Measurements from ENCODE around the gene ESR2. TPM values are rescaled to one million over a fixed set of nuclear protein-coding genes. Genes with fewer than 3 reads are reported as not detected.
"Not testable (repeated sequence)": the region's sequence is repeated elsewhere in the genome, so short reads cannot be mapped to it uniquely, and the experiment has no call there.

ESR2 gene
- total RNA-seq, 2 donors from 2014 or later, result 0.31 to 1.3 TPM

GRCh38 chr14:64185184-64185583 is 109.0 kb downstream of the ESR2 start:
- no peak for ATAC-seq
- intact Hi-C loops (cut with DNase I), result no loop called here

GRCh38 chr14:64184103-64184729 is 110.0 kb downstream of the ESR2 start:
- intact Hi-C loops (cut with DNase I), result no loop called here
- ATAC-seq, result no peak
- no peak for DNase-seq

More at GRCh38 chr14:64185184-64185583, 109.0 kb downstream of the ESR2 start:
- no peak for DNase-seq

- intact Hi-C loops (cut with DNase I); ATAC-seq; DNase-seq: not testable (repeated sequence)
Measured at GRCh38 chr14:64182908-64183307, 111.3 kb downstream of the ESR2 start.

- DNase-seq (no peak), ATAC-seq (no peak)
- intact Hi-C loops (cut with DNase I), result no loop called here
Measured at GRCh38 chr14:64178814-64179213, 115.4 kb downstream of the ESR2 start.

- intact Hi-C loops (cut with DNase I), result no loop called here
- DNase-seq (no peak), ATAC-seq (no peak)
Measured at GRCh38 chr14:64176330-64176729, 117.8 kb downstream of the ESR2 start.

GRCh38 chr14:64174922-64175782 is 119.0 kb downstream of the ESR2 start:
- no peak for ATAC-seq
- intact Hi-C loops (cut with DNase I), result no loop called here
- DNase-seq, result no peak

GRCh38 chr14:64170181-64170580 is 124.0 kb downstream of the ESR2 start:
- no peak for DNase-seq
- intact Hi-C loops (cut with DNase I), result no loop called here
- ATAC-seq, result no peak

GRCh38 chr14:64159588-64159987 is 134.6 kb downstream of the ESR2 start:
- no peak for DNase-seq
- no peak for ATAC-seq
- intact Hi-C loops (cut with DNase I), result loop anchor here (2.0 to 10.0 kb wide), 2 partner anchors 135 kb away; partner anchors contain the start of gene ESR2 (in 2 of the 2)

- no peak for DNase-seq
- intact Hi-C loops (cut with DNase I), result loop anchor here (2.0 to 10.0 kb wide), 2 partner anchors 136 kb away; partner anchors contain the start of gene ESR2 (in 2 of the 2)
- no peak for ATAC-seq
Measured at GRCh38 chr14:64158608-64159007, 135.6 kb downstream of the ESR2 start.

- DNase-seq (no peak), ATAC-seq (no peak)
- intact Hi-C loops (cut with DNase I), result loop anchor here in 1 of 2 donors (10.0 kb wide), 1 partner anchor 145 kb away; the partner anchor contains the start of gene ESR2
Measured at GRCh38 chr14:64149921-64150320, 144.2 kb downstream of the ESR2 start.

- ATAC-seq (no peak), DNase-seq (no peak)
- intact Hi-C loops (cut with DNase I), result no loop called here
Measured at GRCh38 chr14:64147126-64147790, 146.9 kb downstream of the ESR2 start.

GRCh38 chr14:64137657-64138290 is 156.4 kb downstream of the ESR2 start:
- intact Hi-C loops (cut with DNase I), result loop anchor here in 1 of 2 donors (5.0 kb wide), 1 partner anchor 160 kb away; no protein-coding TSS in a partner anchor
- no peak for DNase-seq
- ATAC-seq, result no peak

- intact Hi-C loops (cut with DNase I), result no loop called here
- no peak for DNase-seq
- no peak for ATAC-seq
Measured at GRCh38 chr14:64126548-64126947, 167.6 kb downstream of the ESR2 start.

GRCh38 chr14:64125270-64125669 is 168.9 kb downstream of the ESR2 start:
- DNase-seq, result no peak
- no peak for ATAC-seq
- intact Hi-C loops (cut with DNase I), result no loop called here

- intact Hi-C loops (cut with DNase I), result no loop called here
- ATAC-seq, result no peak
Measured at GRCh38 chr14:64123241-64123822, 170.8 kb downstream of the ESR2 start.

GRCh38 chr14:64119980-64120379 is 174.2 kb downstream of the ESR2 start:
- intact Hi-C loops (cut with DNase I), result no loop called here
- DNase-seq, result no peak
- no peak for ATAC-seq

More at GRCh38 chr14:64123241-64123822, 170.8 kb downstream of the ESR2 start:
- DNase-seq, result no peak

- ATAC-seq, result no peak
- intact Hi-C loops (cut with DNase I), result no loop called here
- DNase-seq, result no peak
Measured at GRCh38 chr14:64119500-64119899, 174.7 kb downstream of the ESR2 start.

- no peak for DNase-seq
- intact Hi-C loops (cut with DNase I), result no loop called here
- ATAC-seq, result no peak
Measured at GRCh38 chr14:64118892-64119291, 175.3 kb downstream of the ESR2 start.

- intact Hi-C loops (cut with DNase I); DNase-seq; ATAC-seq: not testable (repeated sequence)
Measured at GRCh38 chr14:64118403-64118742, 175.8 kb downstream of the ESR2 start.

Measured in left cardiac atrium (tissue), 4 donors.